HG02943 (cell line): ENCODE results near the gene FOXO3.

Experiments
- ATAC-seq: cut with Tn5 transposase; IDR thresholded peaks from one replicate; pipeline ENCODE4 v1.9.1; 2021; ENCODE audit warnings: mild to moderate bottlenecking, low read depth, moderate library complexity; ENCODE audit not compliant: unreplicated experiment

FOXO3 gene

GRCh38 chr6:108727966-108728730 is 167.4 kb downstream of the FOXO3 start:
- ATAC-seq: no peak

- ATAC-seq: no peak
These were observed 168.1 kb downstream of the FOXO3 start for GRCh38 chr6:108728826-108729225.

GRCh38 chr6:108730635-108731515 is 170.2 kb downstream of the FOXO3 start:
- ATAC-seq: no peak

GRCh38 chr6:108732091-108732870 is 171.6 kb downstream of the FOXO3 start:
- no peak for ATAC-seq

GRCh38 chr6:108733051-108733450 is 172.3 kb downstream of the FOXO3 start:
- ATAC-seq: no peak

- no peak for ATAC-seq
These were observed 173.1 kb downstream of the FOXO3 start for GRCh38 chr6:108733706-108734265.
